ENCODE results near the gene CACHD1. TPM values are rescaled to one million over a fixed set of nuclear protein-coding genes. Genes with fewer than 3 reads are reported as not detected.

Gene CACHD1
- polyA plus RNA-seq, 1 donor from 2014 or later, result 12.7 TPM

GRCh38 chr1:64711266-64711665 is 241.3 kb downstream of the CACHD1 start:
- Histone ChIP-seq H3K9me2 (ENCODE audit: insufficient read depth, low read length) (no peaks in the 10 kb centered on the region), H3K27me3 (ENCODE audit: insufficient read depth, low read depth, low read length) (no peaks in the 10 kb centered on the region), H4K20me1 (ENCODE audit: insufficient read depth) (no peaks in the 10 kb centered on the region), H3K4me3 (ENCODE audit: low read length) (no peak overlapping the region), H3K9me3 (ENCODE audit: low read length) (no peaks in the 10 kb centered on the region), H3K4me2 (ENCODE audit: low read length) (no peak overlapping the region), H3F3A (ENCODE audit: insufficient read depth, low read length, poor library complexity, severe bottlenecking) (no peaks in the 10 kb centered on the region), H3K27ac (ENCODE audit: low read length) (no peak overlapping the region), H3K9ac (ENCODE audit: low read length) (no peak overlapping the region), H3K79me2 (replicated peaks; ENCODE audit: insufficient read depth, low read length) (no peaks in the 10 kb centered on the region), H3K36me3 (ENCODE audit: insufficient read depth, low read length) (no peaks in the 10 kb centered on the region), H2AFZ (ENCODE audit: low read depth, low read length) (no peak overlapping the region)
- TF ChIP-seq CTCF (IDR thresholded peaks at IDR 0.05; ENCODE audit: poor library complexity, severe bottlenecking) (no peak), EZH2 (IDR thresholded peaks at IDR 0.05; ENCODE audit: borderline replicate concordance, insufficient read depth, low read length, poor library complexity, severe bottlenecking) (no peak), REST (IDR thresholded peaks at IDR 0.05; ENCODE audit: borderline replicate concordance) (no peak)

- no peak overlapping the region for H2AFZ ChIP-seq (ENCODE audit: low read depth, low read length)
Measured at GRCh38 chr1:64712049-64712448, 242.1 kb downstream of the CACHD1 start.

More at GRCh38 chr1:64712049-64712448, 242.1 kb downstream of the CACHD1 start:
- H3K27me3 ChIP-seq (ENCODE audit: insufficient read depth, low read depth, low read length), result no peaks in the 10 kb centered on the region
- no peaks in the 10 kb centered on the region for H3K36me3 ChIP-seq (ENCODE audit: insufficient read depth, low read length)
- no peak overlapping the region for H3K4me3 ChIP-seq (ENCODE audit: low read length)
- no peaks in the 10 kb centered on the region for H3K9me2 ChIP-seq (ENCODE audit: insufficient read depth, low read length)
- H3K27ac ChIP-seq (ENCODE audit: low read length), result no peak overlapping the region
- no peaks in the 10 kb centered on the region for H3K9me3 ChIP-seq (ENCODE audit: low read length)
- H4K20me1 ChIP-seq (ENCODE audit: insufficient read depth), result no peaks in the 10 kb centered on the region
- H3K4me2 ChIP-seq (ENCODE audit: low read length), result no peak overlapping the region
- H3K9ac ChIP-seq (ENCODE audit: low read length), result no peak overlapping the region
- H3K79me2 ChIP-seq (replicated peaks; ENCODE audit: insufficient read depth, low read length), result no peaks in the 10 kb centered on the region
- no peaks in the 10 kb centered on the region for H3F3A ChIP-seq (ENCODE audit: insufficient read depth, low read length, poor library complexity, severe bottlenecking)
- no peak for TF ChIP-seq RAD21 (conservative IDR thresholded peaks at IDR 0.05)
- TF ChIP-seq POLR2AphosphoS5 (IDR thresholded peaks at IDR 0.05), result no peak
- TF ChIP-seq SMC3 (conservative IDR thresholded peaks at IDR 0.05; ENCODE audit: poor library complexity), result no peak
- TF ChIP-seq MXI1 (conservative IDR thresholded peaks at IDR 0.05; ENCODE audit: poor library complexity, severe bottlenecking), result no peak
- no peak for TF ChIP-seq TAF1 (IDR thresholded peaks at IDR 0.05; ENCODE audit: low read depth)
- no peak for TF ChIP-seq CTCF (IDR thresholded peaks at IDR 0.05; ENCODE audit: poor library complexity, severe bottlenecking)
- TF ChIP-seq EZH2 (IDR thresholded peaks at IDR 0.05; ENCODE audit: borderline replicate concordance, insufficient read depth, low read length, poor library complexity, severe bottlenecking), result no peak
- no peak for TF ChIP-seq REST (IDR thresholded peaks at IDR 0.05; ENCODE audit: borderline replicate concordance)
- no peak for TF ChIP-seq EP300 (conservative IDR thresholded peaks at IDR 0.05; ENCODE audit: poor library complexity, severe bottlenecking)

Data from neural cell (in vitro differentiated cells).